DMS153 treated with DMSO at 0.1 percent for 48 hours (cell line): ENCODE measurements around the gene BSPRY.
"Not testable (repeated sequence)": the region's sequence is repeated elsewhere in the genome, so short reads cannot be mapped to it uniquely, and the experiment has no call there.

Experiments
- DNase-seq: peaks from one replicate; lab custom pipeline; 2025; ENCODE audit not compliant: unreplicated experiment; lab: John Stamatoyannopoulos, UW

Gene BSPRY

GRCh38 chr9:113369855-113370140 is 20.5 kb downstream of the BSPRY start:
- no peak for DNase-seq

GRCh38 chr9:113370806-113371325 is 21.5 kb downstream of the BSPRY start:
- no peak for DNase-seq

GRCh38 chr9:113372059-113372458 is 22.7 kb downstream of the BSPRY start:
- DNase-seq = no peak

- no peak for DNase-seq
Measured at GRCh38 chr9:113373256-113373655, 23.9 kb downstream of the BSPRY start.

- no peak for DNase-seq
Measured at GRCh38 chr9:113373676-113374392, 24.5 kb downstream of the BSPRY start.

- no peak for DNase-seq
Measured at GRCh38 chr9:113375057-113376023, 26.0 kb downstream of the BSPRY start.

GRCh38 chr9:113376634-113377567 is 27.6 kb downstream of the BSPRY start, which contains the start of gene HDHD3:
Gene HDHD3, minus strand, starts transcription at chr9:113376986. Its CDS starts 2,632 bp downstream, at chr9:113374354.
- DNase-seq = no peak

GRCh38 chr9:113379094-113379828 is 29.9 kb downstream of the BSPRY start:
- DNase-seq = not testable (repeated sequence)

- DNase-seq = not testable (repeated sequence)
Measured at GRCh38 chr9:113379829-113380210, 30.5 kb downstream of the BSPRY start.

- DNase-seq = no peak
Measured at GRCh38 chr9:113380869-113381378, 31.6 kb downstream of the BSPRY start.

- not testable (repeated sequence) for DNase-seq
Measured at GRCh38 chr9:113381441-113381840, 32.1 kb downstream of the BSPRY start.

GRCh38 chr9:113381909-113382411 is 32.6 kb downstream of the BSPRY start:
- DNase-seq = no peak

- no peak for DNase-seq
Measured at GRCh38 chr9:113386571-113387393, 37.4 kb downstream of the BSPRY start.

- no peak for DNase-seq
Measured at GRCh38 chr9:113387560-113388230, 38.4 kb downstream of the BSPRY start.

- no peak for DNase-seq
Measured at GRCh38 chr9:113388833-113389232, 39.5 kb downstream of the BSPRY start.

- no peak for DNase-seq
Measured at GRCh38 chr9:113389451-113389850, 40.1 kb downstream of the BSPRY start.

GRCh38 chr9:113390192-113390960 is 41.0 kb downstream of the BSPRY start:
- DNase-seq = no peak

- DNase-seq = no peak
Measured at GRCh38 chr9:113391917-113392316, 42.6 kb downstream of the BSPRY start.
